ENCODE measurements around the gene UPK3B.
A peak's percentile ranks its signal among the peaks of the same experiment; 100 is the strongest.
"Not testable (repeated sequence)": the region's sequence is repeated elsewhere in the genome, so short reads cannot be mapped to it uniquely, and the experiment has no call there.

UPK3B gene

DNA sequence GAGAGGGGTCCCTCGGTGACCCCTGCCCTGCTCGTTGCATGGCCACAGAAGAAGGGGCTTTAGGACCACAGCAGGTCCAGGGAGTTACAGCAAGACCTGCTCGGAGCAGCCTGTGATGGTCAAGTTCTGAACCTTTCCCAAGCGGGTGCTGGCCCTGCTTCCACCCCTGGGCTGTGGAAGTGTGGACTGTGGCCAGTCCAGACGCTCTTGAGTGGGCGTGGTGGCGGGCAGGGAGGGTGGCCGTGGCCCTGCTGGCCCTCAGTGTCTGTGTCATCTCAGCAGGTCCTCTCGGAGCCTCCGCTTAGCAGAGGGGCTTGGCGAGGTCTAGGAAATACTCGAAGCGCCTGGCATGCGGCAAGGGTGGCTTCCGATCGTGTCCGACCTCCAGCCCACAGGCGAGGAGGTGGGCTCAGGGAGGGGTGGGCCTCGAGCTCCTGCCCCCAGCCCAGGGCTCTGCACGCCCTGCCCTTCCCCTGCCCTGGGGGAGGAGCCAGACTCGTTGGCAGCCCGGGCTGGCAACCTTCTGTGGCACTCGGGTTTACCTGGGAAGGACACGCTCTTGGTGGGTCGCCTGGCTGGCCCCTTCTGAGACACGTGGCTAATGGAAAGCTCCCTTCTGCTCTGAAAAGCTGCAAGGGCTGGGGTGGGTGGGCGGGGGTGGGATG, 12.3 kb upstream of the UPK3B start:
- H3K4me2 ChIP-seq (ENCODE audit: insufficient read depth, low read length); H4K20me1 ChIP-seq (ENCODE audit: insufficient read depth, low read length); H3K27me3 ChIP-seq (ENCODE audit: insufficient read depth, low read length, poor library complexity); H3K4me3 ChIP-seq (ENCODE audit: low read depth in 1 of 2, low read length in 2 of 2); DNase-seq; ATAC-seq (ENCODE audit: insufficient read depth, low read depth); H3K4me1 ChIP-seq (ENCODE audit: insufficient read depth, low read length); H3K9ac ChIP-seq (ENCODE audit: low read depth, low read length); H3K9me3 ChIP-seq (ENCODE audit: insufficient read depth, low read length, severe bottlenecking); H2AFZ ChIP-seq (ENCODE audit: low read depth, low read length); H3K27ac ChIP-seq (ENCODE audit: low read length); H3K79me2 ChIP-seq (ENCODE audit: insufficient read depth, low read length); H3K36me3 ChIP-seq (ENCODE audit: insufficient read depth, low read length): not testable (repeated sequence)

DNA sequence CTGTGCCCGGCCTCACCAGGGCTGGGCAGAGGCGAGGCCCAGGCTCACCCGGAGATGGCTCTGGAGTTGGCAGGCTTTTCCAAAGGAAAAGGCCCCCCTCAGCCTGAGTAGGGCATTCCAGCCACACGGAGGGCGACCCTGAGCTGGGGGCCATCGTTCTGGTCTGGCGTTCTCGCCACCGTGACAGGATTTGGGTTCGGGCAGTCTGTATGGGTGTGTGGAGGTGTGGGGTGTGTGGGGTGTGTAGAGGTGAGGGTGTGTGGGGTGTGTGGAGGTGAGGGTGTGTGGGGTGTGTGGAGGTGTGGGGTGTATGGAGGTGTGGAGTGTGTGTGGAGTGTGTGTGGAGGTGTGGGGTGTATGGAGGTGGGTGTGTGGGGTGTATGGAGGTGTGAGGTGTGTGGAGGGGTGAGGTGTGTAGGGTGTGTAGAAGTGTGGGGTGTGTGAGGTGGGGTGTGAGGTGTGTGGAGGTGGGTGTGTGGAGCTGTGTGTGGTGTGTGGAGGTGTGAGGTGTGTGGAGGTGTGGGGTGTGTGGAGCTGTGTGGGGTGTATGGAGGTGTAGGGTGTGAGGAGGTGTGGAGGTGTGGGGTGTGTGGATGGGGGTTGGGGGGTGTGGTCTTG, 11.7 kb upstream of the UPK3B start:
- not testable (repeated sequence) for ATAC-seq (ENCODE audit: insufficient read depth, low read depth); H3K27ac ChIP-seq (ENCODE audit: low read length); H3K9ac ChIP-seq (ENCODE audit: low read depth, low read length); H3K27me3 ChIP-seq (ENCODE audit: insufficient read depth, low read length, poor library complexity); H3K4me3 ChIP-seq (ENCODE audit: low read depth in 1 of 2, low read length in 2 of 2); H3K36me3 ChIP-seq (ENCODE audit: insufficient read depth, low read length); H3K4me2 ChIP-seq (ENCODE audit: insufficient read depth, low read length); H3K79me2 ChIP-seq (ENCODE audit: insufficient read depth, low read length); H2AFZ ChIP-seq (ENCODE audit: low read depth, low read length); H3K4me1 ChIP-seq (ENCODE audit: insufficient read depth, low read length); H3K9me3 ChIP-seq (ENCODE audit: insufficient read depth, low read length, severe bottlenecking); H4K20me1 ChIP-seq (ENCODE audit: insufficient read depth, low read length); DNase-seq

DNA sequence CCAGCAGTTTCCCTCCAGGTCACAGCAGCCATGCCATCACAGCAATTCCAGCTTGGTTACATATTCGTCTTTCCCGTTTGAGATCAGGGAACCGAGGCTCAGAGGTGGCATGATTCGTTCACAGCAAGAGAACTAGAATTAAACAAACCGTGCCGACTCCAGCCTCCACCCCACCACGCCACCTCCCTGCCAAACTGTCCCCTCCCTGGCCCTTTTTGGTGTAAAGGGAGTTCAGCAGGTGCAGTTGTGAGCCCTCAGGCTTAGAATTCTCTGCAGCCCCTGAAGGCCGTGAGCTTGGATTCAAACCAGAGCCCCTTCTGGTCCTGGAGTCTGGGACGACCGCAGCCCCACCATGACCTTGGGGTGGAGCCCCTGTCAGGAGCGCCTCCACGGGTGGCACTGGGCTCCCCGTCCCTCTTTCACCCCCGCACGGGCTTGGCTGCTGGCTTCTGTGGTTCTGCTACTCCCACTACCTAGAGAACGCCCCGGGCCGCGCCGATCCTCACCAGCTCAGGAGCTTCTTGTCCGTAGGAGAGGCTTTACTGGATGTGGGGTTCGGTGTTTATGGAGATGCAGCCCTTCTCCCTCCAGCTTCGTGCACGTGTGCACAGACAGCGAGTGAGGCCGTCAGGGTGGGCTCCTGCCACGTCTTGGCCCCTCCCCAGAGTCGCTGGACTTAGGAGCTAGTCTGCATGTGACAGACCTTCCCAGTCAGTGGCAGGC, 11.0 kb upstream of the UPK3B start:
- peak; percentile 20; the same call in 2 of the 3 replicates for ATAC-seq (ENCODE audit: insufficient read depth, low read depth)
- not testable (repeated sequence) for DNase-seq; H3K27ac ChIP-seq (ENCODE audit: low read length); H4K20me1 ChIP-seq (ENCODE audit: insufficient read depth, low read length); H3K9ac ChIP-seq (ENCODE audit: low read depth, low read length); H3K4me2 ChIP-seq (ENCODE audit: insufficient read depth, low read length); H3K27me3 ChIP-seq (ENCODE audit: insufficient read depth, low read length, poor library complexity); H3K4me3 ChIP-seq (ENCODE audit: low read depth in 1 of 2, low read length in 2 of 2); H3K79me2 ChIP-seq (ENCODE audit: insufficient read depth, low read length); H3K36me3 ChIP-seq (ENCODE audit: insufficient read depth, low read length); H3K4me1 ChIP-seq (ENCODE audit: insufficient read depth, low read length); H3K9me3 ChIP-seq (ENCODE audit: insufficient read depth, low read length, severe bottlenecking); H2AFZ ChIP-seq (ENCODE audit: low read depth, low read length)

DNA sequence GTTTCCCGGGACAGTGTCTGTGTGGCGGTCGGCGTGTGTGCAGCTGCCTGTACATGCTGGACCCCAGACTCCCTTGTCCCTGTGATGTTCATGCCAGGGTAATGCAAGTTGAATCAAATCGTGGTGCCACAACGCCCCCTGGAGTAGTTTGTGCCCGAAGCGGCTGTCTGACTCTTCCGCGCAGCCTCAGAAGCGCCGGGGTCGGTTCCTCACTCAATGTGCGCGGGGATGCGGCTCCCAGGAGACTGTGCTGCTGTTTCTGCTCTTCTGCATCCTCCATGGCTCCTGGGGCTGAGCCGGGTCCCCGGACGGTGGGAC, 10.5 kb upstream of the UPK3B start:
- not testable (repeated sequence) for H3K4me3 ChIP-seq (ENCODE audit: low read depth in 1 of 2, low read length in 2 of 2); H3K4me2 ChIP-seq (ENCODE audit: insufficient read depth, low read length); H3K79me2 ChIP-seq (ENCODE audit: insufficient read depth, low read length); H3K9ac ChIP-seq (ENCODE audit: low read depth, low read length); H4K20me1 ChIP-seq (ENCODE audit: insufficient read depth, low read length); H2AFZ ChIP-seq (ENCODE audit: low read depth, low read length); H3K9me3 ChIP-seq (ENCODE audit: insufficient read depth, low read length, severe bottlenecking); H3K27ac ChIP-seq (ENCODE audit: low read length); H3K4me1 ChIP-seq (ENCODE audit: insufficient read depth, low read length); H3K36me3 ChIP-seq (ENCODE audit: insufficient read depth, low read length); DNase-seq; H3K27me3 ChIP-seq (ENCODE audit: insufficient read depth, low read length, poor library complexity)
- ATAC-seq (ENCODE audit: insufficient read depth, low read depth) = peak; percentile 56

DNA sequence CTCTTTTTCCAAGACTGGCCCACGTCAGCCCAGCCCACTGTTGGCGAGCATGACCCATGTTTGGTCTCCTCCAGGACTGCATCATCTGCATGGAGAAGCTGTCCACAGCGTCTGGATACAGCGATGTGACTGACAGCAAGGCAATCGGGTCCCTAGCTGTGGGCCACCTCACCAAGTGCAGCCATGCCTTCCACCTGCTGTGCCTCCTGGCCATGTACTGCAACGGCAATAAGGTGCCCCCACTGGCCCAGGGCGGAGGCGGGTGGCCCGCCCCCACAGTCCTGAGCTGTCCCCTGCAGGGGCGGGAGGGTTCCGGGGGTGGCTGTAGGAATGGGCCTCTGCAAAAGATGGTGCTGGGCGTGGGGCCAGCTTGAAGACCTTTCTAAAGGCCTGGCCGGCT, 8.1 kb upstream of the UPK3B start:
- not testable (repeated sequence) for H3K27ac ChIP-seq (ENCODE audit: low read length)
- H3K36me3 ChIP-seq (ENCODE audit: insufficient read depth, low read length) = peaks cover 21% of the 10 kb centered on the region

DNA sequence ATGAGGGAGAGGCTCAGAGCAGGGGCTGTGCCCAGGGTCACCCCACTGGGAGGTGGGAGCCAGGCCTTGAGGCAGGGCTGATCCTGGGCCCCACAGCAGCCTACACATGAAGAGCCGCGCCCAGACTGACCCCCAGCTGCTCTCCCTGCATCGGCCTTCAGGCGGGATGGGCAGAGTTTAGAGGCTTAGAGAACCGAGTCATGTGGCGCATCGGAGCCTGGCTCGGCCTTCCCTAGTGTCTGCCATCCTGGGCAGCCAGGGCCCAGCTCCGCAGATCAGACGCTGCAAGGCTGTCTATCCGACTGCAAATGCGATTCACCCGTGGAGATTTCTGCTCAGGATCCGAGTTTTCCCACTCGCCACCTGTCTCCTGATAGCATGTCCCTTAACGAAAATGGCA, 7.5 kb upstream of the UPK3B start:
- not testable (repeated sequence) for H3K4me2 ChIP-seq (ENCODE audit: insufficient read depth, low read length); H4K20me1 ChIP-seq (ENCODE audit: insufficient read depth, low read length); H2AFZ ChIP-seq (ENCODE audit: low read depth, low read length); H3K27ac ChIP-seq (ENCODE audit: low read length); H3K4me3 ChIP-seq (ENCODE audit: low read depth in 1 of 2, low read length in 2 of 2); DNase-seq; H3K27me3 ChIP-seq (ENCODE audit: insufficient read depth, low read length, poor library complexity); H3K9ac ChIP-seq (ENCODE audit: low read depth, low read length); ATAC-seq (ENCODE audit: insufficient read depth, low read depth); H3K4me1 ChIP-seq (ENCODE audit: insufficient read depth, low read length); H3K9me3 ChIP-seq (ENCODE audit: insufficient read depth, low read length, severe bottlenecking); H3K79me2 ChIP-seq (ENCODE audit: insufficient read depth, low read length)
- peaks cover 21% of the 10 kb centered on the region for H3K36me3 ChIP-seq (ENCODE audit: insufficient read depth, low read length)

More for the DNA sequence above, 8.1 kb upstream of the UPK3B start:
- not testable (repeated sequence) for H3K9me3 ChIP-seq (ENCODE audit: insufficient read depth, low read length, severe bottlenecking); H3K79me2 ChIP-seq (ENCODE audit: insufficient read depth, low read length); ATAC-seq (ENCODE audit: insufficient read depth, low read depth); H3K4me2 ChIP-seq (ENCODE audit: insufficient read depth, low read length); H3K4me3 ChIP-seq (ENCODE audit: low read depth in 1 of 2, low read length in 2 of 2); H3K9ac ChIP-seq (ENCODE audit: low read depth, low read length); DNase-seq; H3K27me3 ChIP-seq (ENCODE audit: insufficient read depth, low read length, poor library complexity); H4K20me1 ChIP-seq (ENCODE audit: insufficient read depth, low read length); H2AFZ ChIP-seq (ENCODE audit: low read depth, low read length); H3K4me1 ChIP-seq (ENCODE audit: insufficient read depth, low read length)

DNA sequence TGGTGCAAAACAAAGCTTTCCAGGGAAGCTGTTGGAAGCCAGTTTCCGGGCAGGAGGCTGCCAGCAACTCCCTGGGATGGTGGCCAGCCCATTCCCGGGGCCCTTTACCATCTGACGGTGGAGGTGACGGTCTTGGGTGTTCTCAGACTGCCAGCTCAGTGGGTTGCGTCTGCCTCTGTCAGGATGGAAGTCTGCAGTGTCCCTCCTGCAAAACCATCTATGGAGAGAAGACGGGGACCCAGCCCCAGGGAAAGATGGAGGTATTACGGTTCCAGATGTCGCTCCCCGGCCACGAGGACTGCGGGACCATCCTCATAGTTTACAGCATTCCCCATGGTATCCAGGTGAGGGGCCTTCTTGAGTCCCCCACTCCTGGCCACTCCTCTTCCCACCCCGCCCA, 7.1 kb upstream of the UPK3B start:
- H3K4me2 ChIP-seq (ENCODE audit: insufficient read depth, low read length); H3K4me1 ChIP-seq (ENCODE audit: insufficient read depth, low read length); H3K27me3 ChIP-seq (ENCODE audit: insufficient read depth, low read length, poor library complexity); DNase-seq; H3K79me2 ChIP-seq (ENCODE audit: insufficient read depth, low read length); H3K27ac ChIP-seq (ENCODE audit: low read length); H3K4me3 ChIP-seq (ENCODE audit: low read depth in 1 of 2, low read length in 2 of 2); H2AFZ ChIP-seq (ENCODE audit: low read depth, low read length); ATAC-seq (ENCODE audit: insufficient read depth, low read depth); H3K9me3 ChIP-seq (ENCODE audit: insufficient read depth, low read length, severe bottlenecking); H4K20me1 ChIP-seq (ENCODE audit: insufficient read depth, low read length); H3K9ac ChIP-seq (ENCODE audit: low read depth, low read length): not testable (repeated sequence)
- H3K36me3 ChIP-seq (ENCODE audit: insufficient read depth, low read length) = peaks cover 21% of the 10 kb centered on the region

DNA sequence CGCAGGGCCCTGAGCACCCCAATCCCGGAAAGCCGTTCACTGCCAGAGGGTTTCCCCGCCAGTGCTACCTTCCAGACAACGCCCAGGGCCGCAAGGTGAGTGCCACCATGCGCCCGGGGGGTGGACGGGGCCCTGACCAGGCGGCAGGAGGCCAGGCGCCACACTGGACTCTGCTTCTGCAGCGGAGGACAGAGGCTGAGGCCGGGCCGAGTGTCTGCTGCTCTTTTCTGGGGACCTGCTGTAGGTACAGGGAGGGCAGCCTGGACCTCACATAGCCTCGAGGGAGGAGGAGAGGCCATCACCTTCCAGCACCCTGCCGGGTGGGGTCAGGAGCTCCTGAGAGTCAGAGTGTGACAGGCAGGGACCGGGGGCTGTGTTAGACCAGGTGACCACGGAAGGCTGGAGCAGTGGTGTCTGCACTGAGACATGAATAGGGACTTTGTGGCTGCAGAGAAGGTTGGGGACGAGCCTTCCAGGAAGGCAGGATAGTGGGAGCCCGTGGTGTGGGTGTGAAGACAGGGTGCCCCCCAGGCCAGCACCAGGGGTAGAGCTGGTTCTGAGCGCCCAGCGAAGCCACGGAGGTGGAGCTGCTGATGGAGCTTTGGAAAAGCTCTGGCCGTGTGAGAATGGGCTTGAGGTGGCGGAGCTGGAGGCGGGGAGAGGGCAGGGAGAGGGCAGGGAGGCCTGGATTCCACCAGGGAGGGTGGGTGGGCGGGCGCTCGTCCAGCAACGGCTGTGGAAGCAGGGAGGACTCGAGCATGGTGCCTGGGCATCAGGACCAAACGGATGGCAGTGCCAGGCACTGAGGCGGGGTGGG, 5.8 kb upstream of the UPK3B start:
- H3K4me3 ChIP-seq (ENCODE audit: low read depth in 1 of 2, low read length in 2 of 2); ATAC-seq (ENCODE audit: insufficient read depth, low read depth); H3K9ac ChIP-seq (ENCODE audit: low read depth, low read length); H3K79me2 ChIP-seq (ENCODE audit: insufficient read depth, low read length); H3K27me3 ChIP-seq (ENCODE audit: insufficient read depth, low read length, poor library complexity); H3K27ac ChIP-seq (ENCODE audit: low read length); H3K4me1 ChIP-seq (ENCODE audit: insufficient read depth, low read length); H3K4me2 ChIP-seq (ENCODE audit: insufficient read depth, low read length); H3K9me3 ChIP-seq (ENCODE audit: insufficient read depth, low read length, severe bottlenecking); H2AFZ ChIP-seq (ENCODE audit: low read depth, low read length); H4K20me1 ChIP-seq (ENCODE audit: insufficient read depth, low read length); DNase-seq: not testable (repeated sequence)
- peaks cover 21% of the 10 kb centered on the region for H3K36me3 ChIP-seq (ENCODE audit: insufficient read depth, low read length)

Measured in DND-41 (cell line).